HG03558 (cell line): ENCODE data around the gene RPS8.
"Not testable (repeated sequence)": the region's sequence is repeated elsewhere in the genome, so short reads cannot be mapped to it uniquely, and the experiment has no call there.

ENCODE experiments used
- ATAC-seq: cut with Tn5 transposase; IDR thresholded peaks from one replicate; pipeline ENCODE4 v1.9.1; 2021; ENCODE audit warnings: moderate number of reproducible peaks; ENCODE audit not compliant: unreplicated experiment; ENCODE audit errors: extremely low read depth

RPS8 gene

GRCh38 chr1:44775078-44775929, at the start of gene RPS8:
Gene RPS8 (plus strand): TSS chr1:44775540. CDS start chr1:44775597, 57 bp downstream.
- ATAC-seq: peak; percentile 57

DNA sequence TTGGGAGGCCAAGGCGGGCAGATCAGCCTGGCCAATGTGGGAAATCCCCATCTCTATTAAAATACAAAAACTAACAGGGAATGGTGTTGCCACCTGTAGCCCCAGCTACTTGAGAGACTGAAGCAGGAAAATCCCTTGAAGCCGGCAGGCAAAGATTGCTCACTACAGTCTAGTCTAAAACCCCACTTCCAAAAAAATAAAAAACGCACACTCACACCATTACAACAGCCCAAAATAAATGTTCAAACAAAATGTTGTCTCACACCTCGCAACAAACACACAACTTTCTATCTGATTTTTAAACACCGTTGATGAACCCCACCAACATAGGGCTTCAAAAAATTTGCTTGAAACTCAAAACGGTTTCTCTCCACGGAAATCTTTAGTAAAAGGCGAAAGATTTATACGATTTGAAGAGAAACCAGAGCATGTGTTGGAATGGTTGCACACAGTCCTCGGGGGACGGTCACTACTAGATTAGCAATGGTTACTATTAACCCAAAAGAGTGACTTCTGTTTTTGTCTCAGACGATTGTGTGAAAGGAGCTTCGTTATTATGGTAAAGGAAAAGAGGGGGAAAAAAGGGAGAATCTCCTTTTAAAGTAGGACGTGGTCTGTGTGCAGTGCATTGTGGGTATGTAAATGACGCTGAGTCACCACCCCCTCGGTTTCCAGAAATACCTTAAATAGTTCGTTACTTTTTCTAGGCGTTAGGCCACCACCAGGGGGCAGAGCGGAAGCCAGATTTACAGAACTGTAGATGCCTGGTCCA, 44.4 kb upstream of the RPS8 start, which contains the start of gene RNU5D-1:
RNU5D-1 (minus strand) TSS at position 430 of the 772 bp plus-strand sequence.
- peak; percentile 65 for ATAC-seq

GRCh38 chr1:44733365-44733764, 42.0 kb upstream of the RPS8 start:
- no peak for ATAC-seq

DNA sequence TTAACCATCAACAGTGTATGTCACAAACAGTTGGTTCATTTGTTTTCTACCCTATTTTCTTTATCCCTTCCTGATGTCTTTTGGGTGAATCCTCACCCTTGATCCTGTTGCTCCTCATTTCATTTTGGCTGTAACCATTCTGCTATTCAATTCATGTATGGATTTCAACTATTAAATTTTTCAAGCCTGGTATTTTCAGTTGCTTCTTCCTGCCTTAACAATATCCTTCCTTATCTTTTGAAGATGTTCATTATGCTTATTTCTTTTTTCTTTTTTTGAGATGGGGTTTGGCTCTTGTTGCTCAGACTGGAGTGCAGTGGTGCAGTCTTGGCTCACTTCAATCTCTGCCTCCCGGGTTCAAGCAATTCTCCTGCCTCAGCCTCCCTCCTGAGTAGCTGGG, 41.6 kb upstream of the RPS8 start:
- ATAC-seq: no peak

GRCh38 chr1:44735992-44736391, 39.3 kb upstream of the RPS8 start:
- no peak for ATAC-seq

- not testable (repeated sequence) for ATAC-seq
Observed at GRCh38 chr1:44738953-44739306, 36.4 kb upstream of the RPS8 start.

- ATAC-seq: peak; percentile 67
Observed at GRCh38 chr1:44739307-44740178, 35.8 kb upstream of the RPS8 start, which contains the start of gene KIF2C. Gene KIF2C (plus strand): TSS chr1:44739837. CDS start chr1:44739933, 96 bp downstream.

DNA sequence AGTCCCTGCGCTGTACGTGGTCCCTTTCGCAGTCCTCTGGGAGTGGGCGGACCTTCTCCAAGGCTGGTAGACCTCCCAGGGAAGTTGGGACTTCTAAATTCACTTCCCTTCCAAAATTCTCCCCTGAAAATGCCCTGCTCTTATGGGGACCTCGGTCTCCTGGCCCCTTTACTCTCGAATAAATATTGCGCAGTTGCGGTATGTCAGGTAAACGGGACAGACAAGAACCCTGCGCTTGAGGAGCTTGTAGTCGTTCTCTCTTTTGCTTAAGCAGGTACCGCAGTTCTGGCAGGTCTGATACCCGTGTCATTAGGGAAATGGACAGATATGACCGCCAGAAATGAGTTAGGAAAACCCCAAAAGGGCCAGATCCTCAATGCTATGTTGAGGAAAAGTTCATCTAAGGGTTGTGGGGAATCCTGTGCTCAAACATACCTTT, 35.1 kb upstream of the RPS8 start:
- ATAC-seq: no peak

DNA sequence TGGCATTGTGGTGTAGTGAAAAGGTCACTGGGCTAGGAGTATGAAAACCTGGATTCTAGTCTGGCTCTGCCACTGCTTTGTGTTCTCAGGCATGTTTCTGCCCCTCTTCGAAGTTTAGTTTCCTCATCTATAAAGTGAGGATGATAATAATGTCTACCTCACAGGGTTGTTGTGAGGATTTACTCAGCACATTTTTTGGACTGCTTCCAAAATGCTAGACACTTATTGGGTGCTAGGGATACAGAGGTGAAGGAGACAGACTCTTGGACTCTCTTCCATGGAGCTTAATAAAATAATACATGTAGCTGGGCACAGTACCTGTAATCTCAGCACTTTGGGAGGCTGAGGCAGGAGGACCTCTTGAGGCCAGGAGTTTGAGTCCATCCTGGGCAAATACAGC, 32.1 kb upstream of the RPS8 start:
- ATAC-seq: no peak

DNA sequence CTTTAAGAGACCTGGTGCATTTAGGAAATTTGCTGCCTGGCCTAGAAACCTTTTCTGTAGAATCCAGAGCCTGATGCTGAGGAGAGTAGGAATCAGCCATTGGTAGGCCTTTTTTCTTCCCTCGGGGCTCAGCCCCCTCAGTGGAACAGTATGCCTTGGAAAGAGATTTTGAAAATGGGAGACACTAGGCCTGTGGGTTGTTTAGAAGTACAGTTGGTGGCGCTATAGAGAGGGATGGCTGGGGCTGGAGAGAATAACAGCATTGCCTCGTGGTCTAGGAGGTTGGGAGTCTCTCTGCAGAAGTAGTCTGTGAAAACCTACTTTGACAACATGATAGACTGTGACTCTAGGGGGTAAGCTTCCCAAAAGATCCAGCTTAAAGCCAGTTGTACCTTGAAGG, 27.5 kb upstream of the RPS8 start:
- ATAC-seq: no peak

- no peak for ATAC-seq
Observed at GRCh38 chr1:44757420-44757819, 17.9 kb upstream of the RPS8 start.

DNA sequence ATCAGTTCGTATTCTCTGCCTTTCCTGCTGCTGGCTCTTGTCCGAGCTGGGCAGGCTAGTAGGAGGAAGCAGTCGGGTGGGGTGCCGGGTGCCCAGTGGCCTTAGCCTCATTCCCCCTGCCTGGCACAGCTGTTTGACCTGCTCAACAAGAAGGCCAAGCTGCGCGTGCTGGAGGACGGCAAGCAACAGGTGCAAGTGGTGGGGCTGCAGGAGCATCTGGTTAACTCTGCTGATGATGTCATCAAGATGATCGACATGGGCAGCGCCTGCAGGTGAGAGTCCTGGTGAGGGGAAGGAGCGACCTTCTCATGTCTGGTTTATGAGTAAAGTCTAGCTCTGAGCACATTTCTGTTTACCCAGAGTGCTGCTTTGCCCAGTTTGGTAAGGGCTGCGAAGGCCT, 16.3 kb upstream of the RPS8 start:
- ATAC-seq: no peak

GRCh38 chr1:44760876-44761275, 14.5 kb upstream of the RPS8 start:
- ATAC-seq: no peak

DNA sequence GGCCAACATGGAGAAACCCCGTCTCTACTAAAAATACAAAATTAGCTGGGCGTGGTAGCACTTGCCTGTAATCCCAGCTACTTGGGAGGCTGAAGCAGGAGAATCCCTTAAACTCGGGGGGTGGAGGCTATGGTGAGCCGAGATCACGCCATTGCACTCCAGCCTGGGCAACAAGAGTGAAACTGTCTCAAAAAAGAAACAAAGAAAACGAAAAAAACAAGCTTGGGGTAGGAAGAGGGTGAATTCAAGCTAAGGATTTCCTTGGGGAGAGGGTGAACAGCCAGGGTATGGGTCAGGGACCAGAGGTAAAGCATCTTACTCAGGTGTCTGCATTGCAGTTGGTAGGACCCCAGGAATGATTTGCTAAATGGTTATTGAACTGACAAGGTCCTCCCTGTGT, 8.9 kb upstream of the RPS8 start:
- ATAC-seq: not testable (repeated sequence)

GRCh38 chr1:44775930-44776729, 790 bp downstream of the RPS8 start:
- ATAC-seq: no peak

DNA sequence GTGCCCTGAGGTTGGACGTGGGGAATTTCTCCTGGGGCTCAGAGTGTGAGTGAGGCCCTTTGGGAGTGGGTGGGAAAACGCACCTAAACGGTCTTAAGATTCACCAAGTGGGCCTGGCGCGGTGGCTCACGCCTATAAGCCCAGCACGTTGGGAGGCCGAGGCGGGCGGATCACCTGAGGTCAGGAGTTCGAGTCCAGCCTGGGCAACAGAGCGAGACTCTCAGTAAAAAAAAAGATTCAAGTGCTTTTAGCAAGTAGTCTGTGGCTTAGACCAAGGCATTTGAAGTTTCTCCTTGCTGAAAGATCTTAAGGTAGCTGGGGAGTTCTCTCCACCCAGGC, 1.4 kb downstream of the RPS8 start:
- no peak for ATAC-seq

DNA sequence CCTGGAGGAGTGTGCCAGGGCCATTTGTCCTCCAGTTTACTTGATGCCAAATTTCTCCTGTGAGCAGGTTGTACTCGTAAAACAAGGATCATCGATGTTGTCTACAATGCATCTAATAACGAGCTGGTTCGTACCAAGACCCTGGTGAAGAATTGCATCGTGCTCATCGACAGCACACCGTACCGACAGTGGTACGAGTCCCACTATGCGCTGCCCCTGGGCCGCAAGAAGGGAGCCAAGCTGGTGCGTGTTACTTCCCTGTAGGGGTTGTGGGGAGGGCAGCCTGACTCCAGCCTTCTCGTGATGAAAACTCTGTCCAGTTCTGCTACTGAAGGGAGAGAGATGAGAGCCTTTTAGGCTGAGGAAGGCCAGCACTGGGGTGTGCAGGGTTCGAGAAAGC, 2.2 kb downstream of the RPS8 start:
- ATAC-seq: no peak

GRCh38 chr1:44777969-44778635, 2.8 kb downstream of the RPS8 start:
- ATAC-seq: no peak
